Esophagus muscularis mucosa (tissue), 4 donors: ENCODE measurements around the gene ZDHHC8. TPM values are rescaled to one million over a fixed set of nuclear protein-coding genes. Genes with fewer than 3 reads are reported as not detected.

Source experiments
- DNase-seq: peaks from one replicate; pipeline ENCODE4 v3.0.0-alpha.2; 2017; ENCODE audit errors: extremely low spot score
- H3K27ac ChIP-seq, 4 donors: fragments of 200-600 bp; sonication (generic); replicated peaks in 1 of 4; 1 replicate in 3 of 4; 2 replicates in 1 of 4; pipeline ENCODE4 v1.5.1; 2016 to 2019; ENCODE audit warnings: mild to moderate bottlenecking in 1 of 4
- H3K27me3 ChIP-seq, 4 donors: fragments of 200-600 bp; sonication (generic); one replicate each; pipeline versions ENCODE4 v1.5.1 to v1.6.0; 2016 to 2019
- H3K36me3 ChIP-seq, 4 donors: fragments of 200-600 bp; sonication (generic); one replicate each; pipeline ENCODE4 v1.5.1; 2016 to 2019
- H3K4me1 ChIP-seq, 4 donors: fragments of 200-600 bp; sonication (generic); one replicate each; pipeline ENCODE4 v1.5.1; 2016 to 2019
- H3K4me3 ChIP-seq, 4 donors: fragments of 200-600 bp; sonication (generic); 1 replicate in 2 of 4; 2 replicates in 2 of 4; pipeline ENCODE4 v1.5.1; 2016 to 2019; ENCODE audit warnings: mild to moderate bottlenecking in 4 of 4, moderate library complexity in 1 of 4
- H3K9me3 ChIP-seq, 4 donors: fragments of 200-600 bp; sonication (generic); 1 replicate in 3 of 4; 2 replicates in 1 of 4; pipeline ENCODE4 v1.5.1; 2016 to 2019
- CTCF ChIP-seq, 3 experiments: fragments of 200-600 bp in 2 of 3; fragments of 450-650 bp in 1 of 3; sonication (generic) in 2 of 3; IDR thresholded peaks; one replicate each; pipeline ENCODE4 v1.5.1; 2017 to 2019; ENCODE audit warnings: antibody characterized with exemption in 3 of 3, mild to moderate bottlenecking in 2 of 3, moderate library complexity in 1 of 3
- EP300 ChIP-seq: sonication (generic); formaldehyde crosslinking; IDR thresholded peaks from one replicate; pipeline ENCODE4 v1.6.1; 2017; ENCODE audit warnings: antibody characterized with exemption
- POLR2A ChIP-seq: fragments of 450-650 bp; IDR thresholded peaks from one replicate; pipeline ENCODE4 v1.6.1; 2017; ENCODE audit warnings: antibody characterized with exemption, moderate library complexity, mild to moderate bottlenecking, low read depth
- POLR2AphosphoS5 ChIP-seq, 2 donors: sonication (generic); formaldehyde crosslinking; IDR thresholded peaks; one replicate each; pipeline ENCODE4 v1.6.1; 2017; ENCODE audit warnings: antibody characterized with exemption in 2 of 2
- WGBS: methylation state at CpG from one replicate; pipeline ENCODE4 v1.1.5; 2018; 5-methylcytosine and 5-hydroxymethylcytosine counted together
- intact Hi-C: fragments of 100-400 bp; cut with DNase I; formaldehyde crosslinking; loops from one replicate; pipeline ENCODE4 v1.15.1; 2023
- total RNA-seq, 4 donors: library from RNA; depleted of rRNA; stranded (reverse); fragments of >200 nt; gene quantifications; one replicate each; pipeline versions ENCODE4 v1.1.0 to v1.2.1, GENCODE V29; 2016

ZDHHC8 gene
- total RNA-seq, 4 donors from 2014 or later, result 11.8 to 33.2 (median 23.8) TPM

- H3K36me3 ChIP-seq, result peaks cover 52 to 85% (median 72%) of the 10 kb centered on the region in 4 donors
- DNase-seq, result no peak
- H3K4me1 ChIP-seq, result peaks cover 5 to 33% (median 24%) of the 10 kb centered on the region in 4 donors
- intact Hi-C loops, result no loop called here
- no peak overlapping the region for H3K27ac ChIP-seq
- TF ChIP-seq CTCF (IDR thresholded peaks at IDR 0.05) (no peak), EP300 (no peak), POLR2A (no peak), POLR2AphosphoS5 (IDR thresholded peaks at IDR 0.05) (no peak)
- WGBS, result 98% methylated on average over 5 of the region's 11 CpGs
- no peaks in the 10 kb centered on the region for H3K27me3 ChIP-seq
- H3K4me3 ChIP-seq, result no peak overlapping the region
- H3K9me3 ChIP-seq, result no peaks in the 10 kb centered on the region
Measured at GRCh38 chr22:20124083-20124787, 7.4 kb upstream of the ZDHHC8 start.

- H3K9me3 ChIP-seq, result no peaks in the 10 kb centered on the region
- peaks cover 3 to 29% (median 18%) of the 10 kb centered on the region in 4 donors for H3K4me1 ChIP-seq
- H3K36me3 ChIP-seq, result peaks cover 40 to 73% (median 59%) of the 10 kb centered on the region in 4 donors
- intact Hi-C loops, result no loop called here
- H3K27me3 ChIP-seq, result no peaks in the 10 kb centered on the region
- WGBS, result 90% methylated on average over 3 of the region's 32 CpGs
- DNase-seq, result no peak
- TF ChIP-seq CTCF (IDR thresholded peaks at IDR 0.05) (no peak), POLR2A (no peak), POLR2AphosphoS5 (IDR thresholded peaks at IDR 0.05) (no peak), EP300 (no peak)
- H3K27ac ChIP-seq, result no peak overlapping the region
- no peak overlapping the region for H3K4me3 ChIP-seq
Measured at GRCh38 chr22:20125201-20126174, 6.1 kb upstream of the ZDHHC8 start.

GRCh38 chr22:20126284-20127029, 5.1 kb upstream of the ZDHHC8 start:
- no peak overlapping the region for H3K27ac ChIP-seq
- peaks cover 7 to 25% (median 15%) of the 10 kb centered on the region in 4 donors for H3K4me1 ChIP-seq
- TF ChIP-seq CTCF (IDR thresholded peaks at IDR 0.05) (no peak), EP300 (no peak), POLR2AphosphoS5 (IDR thresholded peaks at IDR 0.05) (no peak), POLR2A (no peak)
- intact Hi-C loops, result no loop called here
- H3K27me3 ChIP-seq, result no peaks in the 10 kb centered on the region
- no peak overlapping the region for H3K4me3 ChIP-seq
- DNase-seq, result no peak
- WGBS, result 80% methylated on average over 19 of the region's 19 CpGs
- peaks cover 34 to 63% (median 51%) of the 10 kb centered on the region in 4 donors for H3K36me3 ChIP-seq
- no peaks in the 10 kb centered on the region for H3K9me3 ChIP-seq

GRCh38 chr22:20127318-20127868, 4.2 kb upstream of the ZDHHC8 start:
- Histone ChIP-seq H3K4me3 (no peak overlapping the region), H3K4me1 (peaks cover 10 to 20% (median 14%) of the 10 kb centered on the region in 4 donors), H3K27ac (no peak overlapping the region), H3K9me3 (no peaks in the 10 kb centered on the region), H3K27me3 (no peaks in the 10 kb centered on the region), H3K36me3 (peaks cover 29 to 54% (median 44%) of the 10 kb centered on the region in 4 donors)
- 93% methylated on average over 10 of the region's 15 CpGs for WGBS
- intact Hi-C loops, result no loop called here
- TF ChIP-seq POLR2A (no peak), CTCF (IDR thresholded peaks at IDR 0.05) (no peak), POLR2AphosphoS5 (IDR thresholded peaks at IDR 0.05) (no peak), EP300 (no peak)
- no peak for DNase-seq
